HS-5 (cell line): Measurements from ENCODE around the gene PELI1.

Source experiments
- DNase-seq: peaks from one replicate; pipeline ENCODE4 v3.0.0-alpha.2; 2012; ENCODE audit warnings: low read depth

Gene PELI1

GRCh38 chr2:64144057-64145013, at the start of gene PELI1:
Gene PELI1, minus strand, starts transcription at chr2:64144420. Its CDS starts 36,110 bp downstream, at chr2:64108310.
- DNase-seq = peak; percentile 87

- DNase-seq = no peak
These were observed 49.3 kb upstream of the PELI1 start for GRCh38 chr2:64193491-64193890.

- DNase-seq = no peak
These were observed 48.5 kb upstream of the PELI1 start for GRCh38 chr2:64192664-64193105.

GRCh38 chr2:64192125-64192479, 47.9 kb upstream of the PELI1 start:
- no peak for DNase-seq

GRCh38 chr2:64189586-64189985, 45.4 kb upstream of the PELI1 start:
- DNase-seq = no peak

GRCh38 chr2:64189167-64189566, 44.9 kb upstream of the PELI1 start:
- no peak for DNase-seq

GRCh38 chr2:64186699-64187605, 42.7 kb upstream of the PELI1 start:
- no peak for DNase-seq

GRCh38 chr2:64179582-64180321, 35.5 kb upstream of the PELI1 start:
- DNase-seq = no peak

GRCh38 chr2:64177315-64177714, 33.1 kb upstream of the PELI1 start:
- DNase-seq = no peak

- no peak for DNase-seq
These were observed 31.4 kb upstream of the PELI1 start for GRCh38 chr2:64175419-64176197.

- no peak for DNase-seq
These were observed 29.2 kb upstream of the PELI1 start for GRCh38 chr2:64173156-64174135.

- DNase-seq = no peak
These were observed 24.5 kb upstream of the PELI1 start for GRCh38 chr2:64168756-64169155.

GRCh38 chr2:64168201-64168600, 24.0 kb upstream of the PELI1 start:
- no peak for DNase-seq

GRCh38 chr2:64166637-64167420, 22.6 kb upstream of the PELI1 start:
- no peak for DNase-seq

GRCh38 chr2:64166212-64166611, 22.0 kb upstream of the PELI1 start:
- DNase-seq = no peak

GRCh38 chr2:64165706-64166105, 21.5 kb upstream of the PELI1 start:
- DNase-seq = peak; percentile 72

GRCh38 chr2:64164629-64165028, 20.4 kb upstream of the PELI1 start:
- DNase-seq = no peak

GRCh38 chr2:64162516-64162915, 18.3 kb upstream of the PELI1 start:
- no peak for DNase-seq

- no peak for DNase-seq
These were observed 13.6 kb upstream of the PELI1 start for GRCh38 chr2:64157792-64158191.
